ENCODE results near the gene SHLD1. TPM values are rescaled to one million over a fixed set of nuclear protein-coding genes. Genes with fewer than 3 reads are reported as not detected.
"Not testable (repeated sequence)": the region's sequence is repeated elsewhere in the genome, so short reads cannot be mapped to it uniquely, and the experiment has no call there.

The SHLD1 gene
- total RNA-seq, 2 donors from 2014 or later: 6.4 to 10.5 TPM

DNA sequence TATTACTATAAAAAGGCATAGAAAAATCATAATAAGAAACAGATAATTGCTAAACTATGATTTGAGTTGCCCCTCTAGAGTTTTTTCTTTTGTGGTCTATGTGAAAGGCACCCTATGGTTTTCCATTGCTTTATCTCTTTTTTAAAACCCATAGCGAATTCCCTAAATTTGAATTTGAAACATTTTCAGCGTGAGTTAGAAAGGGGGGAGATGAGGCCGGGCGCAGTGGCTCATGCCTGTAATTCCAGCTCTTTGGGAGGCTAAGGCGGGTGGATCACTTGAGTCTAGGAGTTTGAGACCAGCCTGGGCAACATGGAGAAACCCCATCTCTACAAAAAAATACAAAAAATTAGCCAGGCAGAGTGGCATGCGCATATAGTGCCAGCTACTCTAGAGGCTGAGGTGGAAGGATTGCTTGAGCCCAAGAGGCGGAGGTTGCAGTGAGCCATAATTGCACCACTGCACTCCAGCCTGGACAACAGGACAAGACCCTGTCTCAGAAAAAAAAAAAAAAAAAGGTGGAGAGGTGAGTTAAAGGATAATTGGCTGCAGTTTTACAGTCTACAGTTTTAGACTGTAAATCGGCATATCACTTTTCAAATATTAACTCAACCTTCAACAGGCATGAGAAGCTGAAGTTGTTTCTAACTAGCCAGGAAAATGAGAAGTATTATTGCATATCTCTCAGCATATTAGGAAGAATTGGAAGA is 46.3 kb downstream of the SHLD1 start:
- Histone ChIP-seq H3K27me3 (replicated peaks; ENCODE audit: insufficient read depth) (no peaks in the 10 kb centered on the region), H3K27ac (no peak overlapping the region), H3K36me3 (no peaks in the 10 kb centered on the region), H3K9me3 (no peaks in the 10 kb centered on the region), H3K4me3 (no peak overlapping the region), H3K4me1 (replicated peaks) (no peaks in the 10 kb centered on the region)
- no peak for DNase-seq (ENCODE audit: low spot score)
- TF ChIP-seq, protein P1, sequence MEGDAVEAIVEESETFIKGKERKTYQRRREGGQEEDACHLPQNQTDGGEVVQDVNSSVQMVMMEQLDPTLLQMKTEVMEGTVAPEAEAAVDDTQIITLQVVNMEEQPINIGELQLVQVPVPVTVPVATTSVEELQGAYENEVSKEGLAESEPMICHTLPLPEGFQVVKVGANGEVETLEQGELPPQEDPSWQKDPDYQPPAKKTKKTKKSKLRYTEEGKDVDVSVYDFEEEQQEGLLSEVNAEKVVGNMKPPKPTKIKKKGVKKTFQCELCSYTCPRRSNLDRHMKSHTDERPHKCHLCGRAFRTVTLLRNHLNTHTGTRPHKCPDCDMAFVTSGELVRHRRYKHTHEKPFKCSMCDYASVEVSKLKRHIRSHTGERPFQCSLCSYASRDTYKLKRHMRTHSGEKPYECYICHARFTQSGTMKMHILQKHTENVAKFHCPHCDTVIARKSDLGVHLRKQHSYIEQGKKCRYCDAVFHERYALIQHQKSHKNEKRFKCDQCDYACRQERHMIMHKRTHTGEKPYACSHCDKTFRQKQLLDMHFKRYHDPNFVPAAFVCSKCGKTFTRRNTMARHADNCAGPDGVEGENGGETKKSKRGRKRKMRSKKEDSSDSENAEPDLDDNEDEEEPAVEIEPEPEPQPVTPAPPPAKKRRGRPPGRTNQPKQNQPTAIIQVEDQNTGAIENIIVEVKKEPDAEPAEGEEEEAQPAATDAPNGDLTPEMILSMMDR (IDR thresholded peaks at IDR 0.05): no peak
- TF ChIP-seq POLR2AphosphoS5 (IDR thresholded peaks at IDR 0.05) (no peak), POLR2A (IDR thresholded peaks at IDR 0.05) (no peak)
- WGBS: 91% methylated on average over 8 of the region's 8 CpGs
- intact Hi-C loops (cut with DNase I): no loop called here

GRCh38 chr20:5797165-5797564 is 47.0 kb downstream of the SHLD1 start:
- WGBS: 94% methylated on average over 1 of the region's 1 CpG
- intact Hi-C loops (cut with DNase I): no loop called here
- DNase-seq (ENCODE audit: low spot score): no peak

GRCh38 chr20:5797843-5798462 is 47.8 kb downstream of the SHLD1 start:
- Histone ChIP-seq H3K4me3 (no peak overlapping the region), H3K36me3 (no peaks in the 10 kb centered on the region), H3K27me3 (replicated peaks; ENCODE audit: insufficient read depth) (no peaks in the 10 kb centered on the region), H3K27ac (no peak overlapping the region), H3K4me1 (replicated peaks) (no peaks in the 10 kb centered on the region), H3K9me3 (no peaks in the 10 kb centered on the region)
- intact Hi-C loops (cut with DNase I): no loop called here
- 80% methylated on average over 7 of the region's 7 CpGs for WGBS
- TF ChIP-seq POLR2AphosphoS5 (IDR thresholded peaks at IDR 0.05) (no peak), POLR2A (IDR thresholded peaks at IDR 0.05) (no peak)
- TF ChIP-seq, protein P1 (IDR thresholded peaks at IDR 0.05): no peak
- no peak for DNase-seq (ENCODE audit: low spot score)

More at GRCh38 chr20:5797165-5797564, 47.0 kb downstream of the SHLD1 start:
- no peaks in the 10 kb centered on the region for H3K4me1 ChIP-seq (replicated peaks)
- no peak for TF ChIP-seq POLR2AphosphoS5 (IDR thresholded peaks at IDR 0.05)
- TF ChIP-seq, protein P1 (IDR thresholded peaks at IDR 0.05): no peak
- no peak for TF ChIP-seq POLR2A (IDR thresholded peaks at IDR 0.05)
- no peaks in the 10 kb centered on the region for H3K9me3 ChIP-seq
- no peaks in the 10 kb centered on the region for H3K36me3 ChIP-seq
- H3K4me3 ChIP-seq: no peak overlapping the region
- H3K27me3 ChIP-seq (replicated peaks; ENCODE audit: insufficient read depth): no peaks in the 10 kb centered on the region
- H3K27ac ChIP-seq: no peak overlapping the region

DNA sequence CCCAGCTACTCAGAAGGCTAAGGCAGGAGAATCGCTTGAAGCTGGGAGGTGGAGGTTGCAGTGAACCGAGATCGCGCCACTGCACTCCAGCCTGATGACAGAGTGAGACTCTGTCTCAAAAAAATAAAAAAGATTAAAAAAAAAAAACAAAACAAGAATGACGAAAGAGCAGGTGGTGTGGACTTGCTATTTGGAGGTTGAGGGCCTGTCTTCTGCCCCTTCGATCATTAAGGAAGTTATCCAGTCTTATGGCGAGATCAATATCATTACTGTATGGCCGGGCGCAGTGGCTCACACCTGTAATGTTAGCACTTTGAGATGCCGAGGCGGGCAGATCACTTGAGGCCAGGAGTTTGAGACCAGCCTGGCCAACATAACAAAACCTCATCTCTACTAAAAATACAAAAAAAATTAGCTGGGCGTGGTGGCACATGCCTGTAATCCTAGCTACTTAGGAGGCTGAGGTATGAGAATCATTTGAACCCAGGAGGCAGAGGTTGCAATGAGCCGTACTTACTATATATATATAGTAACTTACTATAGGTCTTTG is 53.6 kb downstream of the SHLD1 start:
- H3K27me3 ChIP-seq (replicated peaks; ENCODE audit: insufficient read depth); H3K36me3 ChIP-seq; DNase-seq (ENCODE audit: low spot score); H3K4me1 ChIP-seq (replicated peaks); H3K27ac ChIP-seq; H3K9me3 ChIP-seq; intact Hi-C loops (cut with DNase I); H3K4me3 ChIP-seq: not testable (repeated sequence)
- WGBS: 97% methylated on average over 13 of the region's 13 CpGs

GRCh38 chr20:5806457-5807263 is 56.5 kb downstream of the SHLD1 start:
- Histone ChIP-seq H3K27ac (no peak overlapping the region), H3K27me3 (replicated peaks; ENCODE audit: insufficient read depth) (no peaks in the 10 kb centered on the region), H3K36me3 (no peaks in the 10 kb centered on the region), H3K4me3 (no peak overlapping the region), H3K9me3 (no peaks in the 10 kb centered on the region), H3K4me1 (replicated peaks) (no peaks in the 10 kb centered on the region)
- TF ChIP-seq POLR2AphosphoS5 (IDR thresholded peaks at IDR 0.05) (no peak), POLR2A (IDR thresholded peaks at IDR 0.05) (no peak)
- TF ChIP-seq, protein P1 (IDR thresholded peaks at IDR 0.05): no peak
- intact Hi-C loops (cut with DNase I): no loop called here
- DNase-seq (ENCODE audit: low spot score): no peak
- 85% methylated on average over 7 of the region's 7 CpGs for WGBS
